Spleen (tissue), 11 donors: ENCODE data around the gene ZNF70. TPM values are rescaled to one million over a fixed set of nuclear protein-coding genes. Genes with fewer than 3 reads are reported as not detected.
A peak's percentile ranks its signal among the peaks of the same experiment; 100 is the strongest.
"Not testable (repeated sequence)": the region's sequence is repeated elsewhere in the genome, so short reads cannot be mapped to it uniquely, and the experiment has no call there.

Experiments
- DNase-seq: peaks from one replicate; pipeline ENCODE4 v3.0.0-alpha.2; 2020
- H3K27ac ChIP-seq, 8 donors: fragments of 200-600 bp; sonication (generic) in 7 of 8; 1 replicate in 4 of 8; 2 replicates in 4 of 8; pipeline versions ENCODE4 v1.5.0 to v1.8.0; 2016 to 2021; ENCODE audit warnings: inconsistent platforms in 4 of 8, mild to moderate bottlenecking in 4 of 8, moderate library complexity in 1 of 8
- H3K27me3 ChIP-seq, 7 donors: fragments of 200-600 bp; sonication (generic) in 6 of 7; replicated peaks in 1 of 7; 1 replicate in 4 of 7; 2 replicates in 3 of 7; pipeline versions ENCODE4 v1.5.0 to v1.8.0; 2016 to 2021; ENCODE audit warnings: inconsistent platforms in 3 of 7, mild to moderate bottlenecking in 1 of 7
- H3K36me3 ChIP-seq, 6 donors: fragments of 200-600 bp; sonication (generic) in 5 of 6; 1 replicate in 4 of 6; 2 replicates in 2 of 6; pipeline versions ENCODE4 v1.5.0 to v1.8.0; 2016 to 2021; ENCODE audit warnings: inconsistent platforms in 2 of 6
- H3K4me1 ChIP-seq, 6 donors: fragments of 200-600 bp; sonication (generic) in 5 of 6; 1 replicate in 3 of 6; 2 replicates in 3 of 6; pipeline versions ENCODE4 v1.5.0 to v1.8.0; 2016 to 2021; ENCODE audit warnings: inconsistent platforms in 3 of 6
- H3K4me3 ChIP-seq, 8 donors: fragments of 200-600 bp; sonication (generic) in 7 of 8; 1 replicate in 4 of 8; 2 replicates in 4 of 8; pipeline versions ENCODE4 v1.5.0 to v1.8.0; 2016 to 2021; ENCODE audit warnings: inconsistent platforms in 4 of 8, mild to moderate bottlenecking in 4 of 8, moderate library complexity in 2 of 8
- H3K9me3 ChIP-seq, 8 donors: fragments of 200-600 bp; sonication (generic) in 7 of 8; 1 replicate in 4 of 8; 2 replicates in 4 of 8; pipeline versions ENCODE4 v1.5.0 to v1.8.0; 2016 to 2021; ENCODE audit warnings: inconsistent platforms in 4 of 8
- POLR2A ChIP-seq, 3 donors: fragments of 450-650 bp; IDR thresholded peaks; one replicate each; pipeline ENCODE4 v1.5.1; 2017; ENCODE audit warnings: antibody characterized with exemption in 3 of 3, mild to moderate bottlenecking in 1 of 3
- POLR2AphosphoS5 ChIP-seq, 3 donors: sonication (generic); formaldehyde crosslinking; IDR thresholded peaks; one replicate each; pipeline ENCODE4 v1.5.1; 2017; ENCODE audit warnings: antibody characterized with exemption in 3 of 3
- WGBS, 5 donors: extraction: QIAGEN DNeasy Blood & Tissue Kit in 3 of 5; methylation state at CpG; one replicate each; pipeline versions ENCODE4 v1.1.5 to v1.1.7; 2013 to 2018; 5-methylcytosine and 5-hydroxymethylcytosine counted together
- intact Hi-C: fragments of 100-400 bp; cut with DNase I; formaldehyde crosslinking; loops from one replicate; pipeline ENCODE4 v1.15.0; 2023; ENCODE audit warnings: low total_unique reads
- polyA plus RNA-seq, 3 donors: library from polyadenylated mRNA; stranded (reverse); fragments of 200-250 nt; gene quantifications; one replicate each; pipeline ENCODE4 v1.2.1, GENCODE V29; 2013
- total RNA-seq, 7 donors: library from RNA; depleted of rRNA in 3 of 7; stranded (reverse); fragments of >200 nt in 3 of 7; fragmentation: NEBNext Ultra II Directional in 4 of 7; extraction: Animal tissue kit (Norgen Biotek cat#: 25700) in 4 of 7; gene quantifications; one replicate each; pipeline versions ENCODE4 v1.1.0 to v1.2.1, GENCODE V29; 2016 to 2021
- TF ChIP-seq, protein P1 (sequence below), 11 experiments: fragments of 200-600 bp in 7 of 11; fragments of 450-650 bp in 4 of 11; sonication (generic) in 4 of 11; IDR thresholded peaks in 8 of 11; conservative IDR thresholded peaks in 3 of 11; 1 replicate in 7 of 11; 2 replicates in 4 of 11; pipeline versions ENCODE4 v1.4.0 to v1.8.0; 2016 to 2021; ENCODE audit warnings: antibody characterized with exemption in 11 of 11, inconsistent platforms in 4 of 11, mild to moderate bottlenecking in 1 of 11
- donor health status: healthy with polysubstance abuse.
- donor health status: DM: no; HTN: no; CAD: no; lungs with moderate emphysema.
- donor health status: DM: no; HTN: no; CAD: no.
- donor health status: Bipolar disorder and iron deficiency.
- donor health status: healthy.
- donor health status: DM: no; HTN: no; CAD: no.
- donor health status: DM: yes; HTN: yes; CAD: no.

ZNF70 gene
- total and polyA plus RNA-seq, 10 donors: 0.55 to 7.4 (median 5.6) TPM

GRCh38 chr22:23742505-23743264 lies 8.2 kb downstream of the ZNF70 start:
- H3K4me1 ChIP-seq: peaks cover 0 to under 1% (median 0%) of the 10 kb centered on the region in 6 donors
- H3K27ac ChIP-seq: no peak overlapping the region
- 74 to 91% (median 85%) methylated on average over 3 to 7 of the region's 7 CpGs for WGBS, 5 donors
- H3K27me3 ChIP-seq: no peaks in the 10 kb centered on the region
- H3K4me3 ChIP-seq: no peak overlapping the region
- TF ChIP-seq POLR2AphosphoS5 (IDR thresholded peaks at IDR 0.05): no peak
- no peak for TF ChIP-seq POLR2A (IDR thresholded peaks at IDR 0.05)
- TF ChIP-seq, protein P1, sequence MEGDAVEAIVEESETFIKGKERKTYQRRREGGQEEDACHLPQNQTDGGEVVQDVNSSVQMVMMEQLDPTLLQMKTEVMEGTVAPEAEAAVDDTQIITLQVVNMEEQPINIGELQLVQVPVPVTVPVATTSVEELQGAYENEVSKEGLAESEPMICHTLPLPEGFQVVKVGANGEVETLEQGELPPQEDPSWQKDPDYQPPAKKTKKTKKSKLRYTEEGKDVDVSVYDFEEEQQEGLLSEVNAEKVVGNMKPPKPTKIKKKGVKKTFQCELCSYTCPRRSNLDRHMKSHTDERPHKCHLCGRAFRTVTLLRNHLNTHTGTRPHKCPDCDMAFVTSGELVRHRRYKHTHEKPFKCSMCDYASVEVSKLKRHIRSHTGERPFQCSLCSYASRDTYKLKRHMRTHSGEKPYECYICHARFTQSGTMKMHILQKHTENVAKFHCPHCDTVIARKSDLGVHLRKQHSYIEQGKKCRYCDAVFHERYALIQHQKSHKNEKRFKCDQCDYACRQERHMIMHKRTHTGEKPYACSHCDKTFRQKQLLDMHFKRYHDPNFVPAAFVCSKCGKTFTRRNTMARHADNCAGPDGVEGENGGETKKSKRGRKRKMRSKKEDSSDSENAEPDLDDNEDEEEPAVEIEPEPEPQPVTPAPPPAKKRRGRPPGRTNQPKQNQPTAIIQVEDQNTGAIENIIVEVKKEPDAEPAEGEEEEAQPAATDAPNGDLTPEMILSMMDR (IDR thresholded peaks at IDR 0.05 in 8 of 11, conservative IDR thresholded peaks at IDR 0.05 in 3 of 11): no peak
- no peak for DNase-seq
- intact Hi-C loops: no loop called here
- H3K9me3 ChIP-seq: peaks cover 0 to 12% (median 6%) of the 10 kb centered on the region in 8 donors
- peaks cover 6 to 47% (median 28%) of the 10 kb centered on the region in 6 donors for H3K36me3 ChIP-seq

DNA sequence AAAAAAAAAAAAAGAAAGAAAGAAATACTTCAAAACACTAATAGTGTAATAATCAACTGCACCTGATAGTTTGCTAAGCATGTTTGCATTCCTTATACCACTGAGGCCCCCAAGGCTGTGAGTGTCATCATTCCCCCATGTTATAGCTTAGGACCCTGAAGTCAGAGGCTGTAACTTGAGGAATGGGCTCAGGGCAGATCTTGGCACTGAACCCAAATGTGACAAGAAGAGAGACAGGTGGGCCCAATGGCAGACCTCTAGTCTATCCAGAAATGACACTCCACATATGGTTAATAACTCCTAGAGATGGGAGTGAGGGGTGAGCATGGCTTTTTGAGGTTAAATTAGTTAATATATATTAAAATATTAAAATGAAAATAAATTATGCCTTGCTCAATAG lies 13.2 kb downstream of the ZNF70 start:
- intact Hi-C loops: no loop called here
- H3K27ac ChIP-seq: no peak overlapping the region
- no peak overlapping the region for H3K4me3 ChIP-seq
- no peaks in the 10 kb centered on the region for H3K27me3 ChIP-seq
- no peaks in the 10 kb centered on the region for H3K9me3 ChIP-seq
- H3K36me3 ChIP-seq: peaks cover 0 to 20% (median 6%) of the 10 kb centered on the region in 6 donors
- TF ChIP-seq, protein P1 (IDR thresholded peaks at IDR 0.05 in 8 of 11, conservative IDR thresholded peaks at IDR 0.05 in 3 of 11): no peak
- TF ChIP-seq POLR2AphosphoS5 (IDR thresholded peaks at IDR 0.05): no peak
- no peak for DNase-seq
- H3K4me1 ChIP-seq: no peaks in the 10 kb centered on the region

DNA sequence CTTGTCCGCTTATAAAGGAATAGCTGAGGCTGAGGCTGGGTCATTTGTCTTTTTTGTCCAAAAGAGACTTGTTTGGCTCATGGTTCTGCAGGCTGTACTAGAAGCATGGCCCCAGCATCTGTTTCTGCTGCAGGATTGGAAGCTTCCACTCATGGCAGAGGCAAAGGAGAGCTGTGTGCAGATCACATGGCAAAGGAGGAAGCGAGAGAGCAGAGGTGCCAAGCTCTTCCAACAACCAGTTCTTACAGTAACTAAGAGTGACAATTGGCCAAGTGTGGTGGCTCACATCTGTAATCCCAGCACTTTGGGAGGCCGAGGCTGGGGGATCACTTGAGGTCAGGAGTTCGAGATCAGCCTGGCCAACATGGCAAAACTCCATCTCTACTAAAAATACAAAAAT lies 22.8 kb downstream of the ZNF70 start:
- H3K27ac ChIP-seq, intact Hi-C loops, H3K4me1 ChIP-seq, H3K27me3 ChIP-seq, H3K9me3 ChIP-seq, H3K4me3 ChIP-seq, H3K36me3 ChIP-seq: not testable (repeated sequence)
- peak; percentile 32 for DNase-seq
- 66 to 84% (median 79%) methylated on average over 4 of the region's 4 CpGs for WGBS, 5 donors

GRCh38 chr22:23722724-23723123 lies 28.2 kb downstream of the ZNF70 start:
- intact Hi-C loops: no loop called here
- no peak overlapping the region for H3K27ac ChIP-seq
- no peaks in the 10 kb centered on the region for H3K9me3 ChIP-seq
- TF ChIP-seq, protein P1 (IDR thresholded peaks at IDR 0.05 in 8 of 11, conservative IDR thresholded peaks at IDR 0.05 in 3 of 11): no peak
- TF ChIP-seq POLR2AphosphoS5 (IDR thresholded peaks at IDR 0.05): no peak
- TF ChIP-seq POLR2A (IDR thresholded peaks at IDR 0.05): no peak
- WGBS, 5 donors: 67 to 86% (median 71%) methylated on average over 2 of the region's 2 CpGs
- no peak overlapping the region for H3K4me3 ChIP-seq
- DNase-seq: no peak
- no peaks in the 10 kb centered on the region for H3K36me3 ChIP-seq
- peaks cover 0 to under 1% (median 0%) of the 10 kb centered on the region in 6 donors for H3K4me1 ChIP-seq
- H3K27me3 ChIP-seq: peaks cover 0 to 4% (median 0%) of the 10 kb centered on the region in 7 donors
